ENCODE measurements around the gene ATP5MC2. TPM values are rescaled to one million over a fixed set of nuclear protein-coding genes. Genes with fewer than 3 reads are reported as not detected.
"Not testable (repeated sequence)": the region's sequence is repeated elsewhere in the genome, so short reads cannot be mapped to it uniquely, and the experiment has no call there.

The ATP5MC2 gene
- total and polyA plus RNA-seq, 10 donors = 231 to 526 (median 304) TPM

GRCh38 chr12:53719649-53720048 lies 43.8 kb upstream of the ATP5MC2 start:
- TF ChIP-seq POLR2AphosphoS5 (IDR thresholded peaks at IDR 0.05) = no peak
- TF ChIP-seq CTCF (IDR thresholded peaks at IDR 0.05 in 8 of 11, conservative IDR thresholded peaks at IDR 0.05 in 3 of 11) = no peak
- no peak for TF ChIP-seq POLR2A (IDR thresholded peaks at IDR 0.05)
- intact Hi-C loops (cut with DNase I; ENCODE audit: low total_unique reads) = no loop called here
- WGBS, 5 donors = 72 to 86% (median 83%) methylated on average over 2 of the region's 2 CpGs
- no peak overlapping the region for H3K4me3 ChIP-seq
- no peak for DNase-seq
- H3K4me1 ChIP-seq = no peaks in the 10 kb centered on the region
- peaks cover 0 to 100% (median 87%) of the 10 kb centered on the region in 6 donors for H3K36me3 ChIP-seq
- no peak overlapping the region for H3K27ac ChIP-seq
- H3K9me3 ChIP-seq = no peaks in the 10 kb centered on the region
- H3K27me3 ChIP-seq (replicated peaks in 1 of 7) = no peaks in the 10 kb centered on the region

GRCh38 chr12:53718567-53718966 lies 42.7 kb upstream of the ATP5MC2 start:
- intact Hi-C loops (cut with DNase I; ENCODE audit: low total_unique reads); H3K27ac ChIP-seq; H3K27me3 ChIP-seq (replicated peaks in 1 of 7); H3K4me1 ChIP-seq; H3K9me3 ChIP-seq; H3K4me3 ChIP-seq: not testable (repeated sequence)
- DNase-seq = peak; percentile 15
- H3K36me3 ChIP-seq = peaks cover 0 to 100% (median 87%) of the 10 kb centered on the region in 6 donors
- 88 to 96% (median 91%) methylated on average over 6 of the region's 6 CpGs for WGBS, 5 donors

- Histone ChIP-seq H3K9me3 (no peaks in the 10 kb centered on the region), H3K27me3 (replicated peaks in 1 of 7) (no peaks in the 10 kb centered on the region), H3K4me1 (no peaks in the 10 kb centered on the region), H3K27ac (no peak overlapping the region), H3K4me3 (no peak overlapping the region), H3K36me3 (peaks cover 0 to 100% (median 88%) of the 10 kb centered on the region in 6 donors)
- DNase-seq = no peak
- intact Hi-C loops (cut with DNase I; ENCODE audit: low total_unique reads) = no loop called here
- 88 to 94% (median 92%) methylated on average over 5 of the region's 5 CpGs for WGBS, 5 donors
- TF ChIP-seq CTCF (IDR thresholded peaks at IDR 0.05 in 8 of 11, conservative IDR thresholded peaks at IDR 0.05 in 3 of 11) (no peak), POLR2A (IDR thresholded peaks at IDR 0.05) (no peak), POLR2AphosphoS5 (IDR thresholded peaks at IDR 0.05) (no peak)
These were observed 41.4 kb upstream of the ATP5MC2 start for GRCh38 chr12:53717319-53717718.

- Histone ChIP-seq H3K36me3 (peaks cover 0 to 79% (median 60%) of the 10 kb centered on the region in 6 donors), H3K27me3 (replicated peaks in 1 of 7) (no peaks in the 10 kb centered on the region), H3K27ac (no peak overlapping the region), H3K4me1 (no peaks in the 10 kb centered on the region), H3K4me3 (no peak overlapping the region), H3K9me3 (no peaks in the 10 kb centered on the region)
- intact Hi-C loops (cut with DNase I; ENCODE audit: low total_unique reads) = no loop called here
- DNase-seq = no peak
- TF ChIP-seq POLR2AphosphoS5 (IDR thresholded peaks at IDR 0.05) = no peak
- TF ChIP-seq POLR2A (IDR thresholded peaks at IDR 0.05) = no peak
- TF ChIP-seq CTCF (IDR thresholded peaks at IDR 0.05 in 8 of 11, conservative IDR thresholded peaks at IDR 0.05 in 3 of 11) = no peak
- WGBS, 5 donors = 91 to 99% (median 94%) methylated on average over 4 of the region's 4 CpGs
These were observed 38.1 kb upstream of the ATP5MC2 start for GRCh38 chr12:53714004-53714403.

GRCh38 chr12:53713516-53713915 lies 37.6 kb upstream of the ATP5MC2 start:
- TF ChIP-seq POLR2A (IDR thresholded peaks at IDR 0.05) (no peak), CTCF (IDR thresholded peaks at IDR 0.05 in 8 of 11, conservative IDR thresholded peaks at IDR 0.05 in 3 of 11) (no peak), POLR2AphosphoS5 (IDR thresholded peaks at IDR 0.05) (no peak)
- 88 to 95% (median 90%) methylated on average over 8 to 9 of the region's 9 CpGs for WGBS, 5 donors
- Histone ChIP-seq H3K27ac (no peak overlapping the region), H3K27me3 (replicated peaks in 1 of 7) (no peaks in the 10 kb centered on the region), H3K4me3 (no peak overlapping the region), H3K9me3 (no peaks in the 10 kb centered on the region), H3K4me1 (no peaks in the 10 kb centered on the region), H3K36me3 (peaks cover 0 to 74% (median 55%) of the 10 kb centered on the region in 6 donors)
- no peak for DNase-seq
- intact Hi-C loops (cut with DNase I; ENCODE audit: low total_unique reads) = no loop called here
